Pancreas (tissue), 10 donors: ENCODE measurements around the gene ENTR1. TPM values are rescaled to one million over a fixed set of nuclear protein-coding genes. Genes with fewer than 3 reads are reported as not detected.

Experiments used
- ATAC-seq, 4 donors: fragments of 200-7000 bp; cut with Tn5 transposase; one replicate each; pipeline versions ENCODE4 v1.8.0 to v1.9.1; 2020; ENCODE audit warnings: mild to moderate bottlenecking in 4 of 4, moderate library complexity in 4 of 4
- DNase-seq, 6 donors: peaks; one replicate each; pipeline ENCODE4 v3.0.0-alpha.2; 2020
- FAIRE-seq: peaks from 2 replicates; lab custom pipeline; 2012; peaks lifted over from hg19 to GRCh38; lab: Jason Lieb, UNC
- H3K27ac ChIP-seq, 4 donors: fragments of 200-600 bp; sonication (generic); 1 replicate in 3 of 4; 2 replicates in 1 of 4; pipeline versions ENCODE4 v1.5.0 to v1.8.0; 2020
- H3K27me3 ChIP-seq, 4 donors: fragments of 200-600 bp; one replicate each; pipeline ENCODE4 v1.8.0; 2021
- H3K36me3 ChIP-seq, 3 donors: fragments of 200-600 bp; sonication (generic) in 1 of 3; one replicate each; pipeline versions ENCODE4 v1.5.0 to v1.8.0; 2020 to 2021
- H3K4me1 ChIP-seq, 3 donors: fragments of 200-600 bp; one replicate each; pipeline ENCODE4 v1.8.0; 2021
- H3K4me3 ChIP-seq, 4 donors: fragments of 200-600 bp; sonication (generic) in 2 of 4; one replicate each; pipeline versions ENCODE4 v1.5.0 to v1.8.0; 2020 to 2021
- H3K9me3 ChIP-seq, 4 donors: fragments of 200-600 bp; one replicate each; pipeline ENCODE4 v1.8.0; 2021
- CTCF ChIP-seq, 4 donors: fragments of 200-600 bp; sonication (generic) in 3 of 4; IDR thresholded peaks; one replicate each; pipeline versions ENCODE4 v1.5.0 to v1.8.0; 2021; ENCODE audit warnings: antibody characterized with exemption in 4 of 4
- WGBS, 2 donors: extraction: QIAGEN DNeasy Blood & Tissue Kit; methylation state at CpG; one replicate each; pipeline ENCODE4 v1.1.7; 2013; 5-methylcytosine and 5-hydroxymethylcytosine counted together
- intact Hi-C, 3 donors: fragments of 100-400 bp; cut with DNase I; formaldehyde crosslinking; loops; one replicate each; pipeline versions ENCODE4 v1.11.1 to v1.14.2; 2022
- polyA plus RNA-seq, 2 donors: library from polyadenylated mRNA; stranded (reverse); fragments of 200-250 nt; gene quantifications; one replicate each; pipeline ENCODE4 v1.2.3, GENCODE V29; 2013
- total RNA-seq, 6 donors: library from RNA; stranded (reverse); fragmentation: NEBNext Ultra II Directional in 4 of 6; extraction: Animal tissue kit (Norgen Biotek cat#: 25700) in 4 of 6; gene quantifications; one replicate each; pipeline versions ENCODE4 v1.2.1 to v1.2.4, GENCODE V29; 2021 to 2023
- donor health status: healthy with polysubstance abuse.
- donor health status: DM: no; HTN: no; CAD: no; lungs with moderate emphysema.
- donor health status: DM: no; HTN: no; CAD: no.
- donor health status: control.
- donor health status: control.
- donor health status: Bipolar disorder and iron deficiency.
- donor health status: DM: yes; HTN: yes; CAD: no.
- donor health status: DM: no; HTN: no; CAD: no.
- donor health status: DM: no; HTN: no; CAD: no.
- donor health status: DM: yes; HTN: yes; CAD: no.

ENTR1 gene
- total and polyA plus RNA-seq, 8 donors, result 13.8 to 36.6 (median 22.2) TPM

GRCh38 chr9:136422876-136423275 is 12.5 kb upstream of the ENTR1 start:
- Histone ChIP-seq H3K4me1 (no peaks in the 10 kb centered on the region), H3K9me3 (no peaks in the 10 kb centered on the region), H3K36me3 (peaks cover 0 to 48% (median 32%) of the 10 kb centered on the region in 3 donors), H3K4me3 (no peak overlapping the region), H3K27ac (no peak overlapping the region), H3K27me3 (no peaks in the 10 kb centered on the region)
- TF ChIP-seq CTCF (IDR thresholded peaks at IDR 0.05), result no peak
- intact Hi-C loops, result no loop called here
- DNase-seq (peak in 1 of 6 donors; percentile 51), ATAC-seq (no peak), FAIRE-seq (no peak)
- WGBS, 2 donors, result 96% methylated on average over 26 of the region's 26 CpGs

DNA sequence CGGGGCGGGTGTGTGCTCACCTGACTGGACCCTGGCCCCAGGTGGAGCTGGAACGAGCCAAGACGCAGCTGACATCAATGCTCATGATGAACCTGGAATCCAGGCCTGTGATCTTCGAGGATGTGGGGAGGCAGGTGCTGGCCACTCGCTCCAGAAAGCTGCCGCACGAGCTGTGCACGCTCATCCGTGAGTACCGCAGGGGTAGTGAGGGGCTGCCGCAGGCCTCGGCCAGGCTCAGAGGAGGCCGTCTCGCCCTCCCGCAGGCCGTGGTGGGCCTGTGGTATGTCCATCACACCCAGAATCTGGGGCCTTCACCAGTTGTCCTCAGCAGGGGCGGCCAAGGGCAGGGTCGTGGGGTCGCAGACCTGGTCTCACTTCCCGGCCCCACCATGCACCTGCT is 11.4 kb upstream of the ENTR1 start:
- TF ChIP-seq CTCF (IDR thresholded peaks at IDR 0.05), result no peak
- no peak for ATAC-seq
- FAIRE-seq, result no peak
- Histone ChIP-seq H3K27ac (no peak overlapping the region), H3K9me3 (no peaks in the 10 kb centered on the region), H3K4me3 (no peak overlapping the region), H3K36me3 (peaks cover 0 to 59% (median 38%) of the 10 kb centered on the region in 3 donors), H3K27me3 (no peaks in the 10 kb centered on the region), H3K4me1 (no peaks in the 10 kb centered on the region)
- peak in 1 of 6 donors; percentile 62 for DNase-seq
- 90 to 91% methylated on average over 21 of the region's 21 CpGs for WGBS, 2 donors
- intact Hi-C loops, result no loop called here

GRCh38 chr9:136419092-136419420 is 8.6 kb upstream of the ENTR1 start:
- peaks cover 0 to 83% (median 45%) of the 10 kb centered on the region in 3 donors for H3K36me3 ChIP-seq
- ATAC-seq (no peak), FAIRE-seq (no peak), DNase-seq (peak in 1 of 6 donors; percentile 19)
- H3K9me3 ChIP-seq, result no peaks in the 10 kb centered on the region
- H3K27ac ChIP-seq, result no peak overlapping the region
- H3K27me3 ChIP-seq, result no peaks in the 10 kb centered on the region
- H3K4me1 ChIP-seq, result no peaks in the 10 kb centered on the region
- intact Hi-C loops, result no loop called here
- no peak for TF ChIP-seq CTCF (IDR thresholded peaks at IDR 0.05)
- WGBS, 2 donors, result 93 to 94% methylated on average over 11 to 12 of the region's 12 CpGs
- no peak overlapping the region for H3K4me3 ChIP-seq

- Histone ChIP-seq H3K27ac (no peak overlapping the region), H3K36me3 (peaks cover 0 to 87% (median 43%) of the 10 kb centered on the region in 3 donors), H3K4me3 (no peak overlapping the region), H3K4me1 (no peaks in the 10 kb centered on the region), H3K27me3 (no peaks in the 10 kb centered on the region), H3K9me3 (no peaks in the 10 kb centered on the region)
- intact Hi-C loops, result no loop called here
- FAIRE-seq (no peak), ATAC-seq (no peak), DNase-seq (peak in 2 of 6 donors; percentile 17 to 60)
- TF ChIP-seq CTCF (IDR thresholded peaks at IDR 0.05), result no peak
- 92% methylated on average over 48 of the region's 48 CpGs for WGBS, 2 donors
Observed at GRCh38 chr9:136418182-136419091, 8.0 kb upstream of the ENTR1 start.

DNA sequence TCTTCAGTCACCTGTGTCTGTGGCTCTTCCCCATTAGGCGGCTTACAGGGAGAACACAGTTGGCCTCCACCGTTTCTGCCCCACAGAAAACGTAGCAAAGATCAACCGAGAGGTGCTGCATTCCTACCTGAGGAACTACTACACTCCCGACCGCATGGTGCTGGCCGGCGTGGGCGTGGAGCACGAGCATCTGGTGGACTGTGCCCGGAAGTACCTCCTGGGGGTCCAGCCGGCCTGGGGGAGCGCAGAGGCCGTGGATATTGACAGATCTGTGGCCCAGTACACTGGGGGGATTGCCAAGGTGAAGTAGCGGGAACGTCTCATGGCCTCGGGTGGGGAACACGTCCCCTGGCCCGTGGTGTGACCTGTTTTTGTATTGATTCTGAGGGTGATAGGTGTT is 6.5 kb upstream of the ENTR1 start:
- no peak overlapping the region for H3K27ac ChIP-seq
- FAIRE-seq (no peak), DNase-seq (peak in 1 of 6 donors; percentile 35), ATAC-seq (no peak)
- no peak for TF ChIP-seq CTCF (IDR thresholded peaks at IDR 0.05)
- no peak overlapping the region for H3K4me3 ChIP-seq
- WGBS, 2 donors, result 88 to 90% methylated on average over 19 of the region's 19 CpGs
- no peaks in the 10 kb centered on the region for H3K27me3 ChIP-seq
- peaks cover 0 to 73% (median 32%) of the 10 kb centered on the region in 3 donors for H3K36me3 ChIP-seq
- H3K4me1 ChIP-seq, result peaks cover 0 to under 1% (median 0%) of the 10 kb centered on the region in 3 donors
- no peaks in the 10 kb centered on the region for H3K9me3 ChIP-seq
- intact Hi-C loops, result no loop called here
